ENCODE data around the gene ESPL1.
A peak's percentile ranks its signal among the peaks of the same experiment; 100 is the strongest.
"Not testable (repeated sequence)": the region's sequence is repeated elsewhere in the genome, so short reads cannot be mapped to it uniquely, and the experiment has no call there.

Gene ESPL1

DNA sequence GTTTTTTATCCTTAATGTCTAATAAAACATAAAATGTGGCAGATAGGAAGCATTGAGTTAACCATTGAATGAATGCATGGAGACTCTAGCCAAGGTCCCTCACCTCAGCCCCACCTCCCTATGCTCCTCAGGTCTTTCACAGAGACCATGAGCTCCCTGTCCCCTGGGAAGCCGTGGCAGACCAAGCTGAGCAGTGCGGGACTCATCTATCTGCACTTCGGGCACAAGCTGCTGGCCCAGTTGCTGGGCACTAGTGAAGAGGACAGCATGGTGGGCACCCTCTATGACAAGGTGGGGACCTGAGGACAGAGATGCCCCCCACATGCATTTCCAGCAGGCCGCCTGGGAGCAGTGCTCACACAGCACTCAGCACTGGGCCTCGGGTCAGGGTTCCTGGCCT is 34.8 kb downstream of the ESPL1 start:
- DNase-seq, result no peak

- no peak for DNase-seq
Observed at GRCh38 chr12:53306826-53307225, 38.7 kb downstream of the ESPL1 start.

DNA sequence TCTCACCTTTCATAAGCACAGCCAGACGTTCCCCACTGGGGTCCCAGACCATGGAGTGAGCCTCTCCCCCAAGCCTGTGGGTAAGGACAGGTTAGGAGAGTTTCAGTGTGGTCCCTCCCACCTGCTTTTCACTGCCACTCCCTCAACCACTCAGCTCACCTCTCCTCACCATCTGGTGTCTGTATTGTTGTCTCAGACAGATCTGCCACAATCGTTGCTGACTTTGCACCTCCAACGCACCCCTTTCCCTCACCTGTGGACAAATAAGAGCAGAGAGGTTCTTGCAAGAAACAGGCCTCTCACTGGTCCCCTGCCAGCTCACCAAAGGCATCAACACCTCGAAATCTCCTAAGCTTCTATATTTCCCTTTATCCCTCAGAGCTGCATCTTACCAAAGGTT is 40.2 kb downstream of the ESPL1 start:
- DNase-seq, result no peak

- DNase-seq, result peak; percentile 15 to 72
Observed at GRCh38 chr12:53313996-53314395, 45.9 kb downstream of the ESPL1 start.

GRCh38 chr12:53320352-53321195 is 52.5 kb downstream of the ESPL1 start:
- peak in 1 of 2 donors; percentile 20 for DNase-seq

- peak; percentile 27 to 30 for DNase-seq
Observed at GRCh38 chr12:53324113-53324778, 56.1 kb downstream of the ESPL1 start.

DNA sequence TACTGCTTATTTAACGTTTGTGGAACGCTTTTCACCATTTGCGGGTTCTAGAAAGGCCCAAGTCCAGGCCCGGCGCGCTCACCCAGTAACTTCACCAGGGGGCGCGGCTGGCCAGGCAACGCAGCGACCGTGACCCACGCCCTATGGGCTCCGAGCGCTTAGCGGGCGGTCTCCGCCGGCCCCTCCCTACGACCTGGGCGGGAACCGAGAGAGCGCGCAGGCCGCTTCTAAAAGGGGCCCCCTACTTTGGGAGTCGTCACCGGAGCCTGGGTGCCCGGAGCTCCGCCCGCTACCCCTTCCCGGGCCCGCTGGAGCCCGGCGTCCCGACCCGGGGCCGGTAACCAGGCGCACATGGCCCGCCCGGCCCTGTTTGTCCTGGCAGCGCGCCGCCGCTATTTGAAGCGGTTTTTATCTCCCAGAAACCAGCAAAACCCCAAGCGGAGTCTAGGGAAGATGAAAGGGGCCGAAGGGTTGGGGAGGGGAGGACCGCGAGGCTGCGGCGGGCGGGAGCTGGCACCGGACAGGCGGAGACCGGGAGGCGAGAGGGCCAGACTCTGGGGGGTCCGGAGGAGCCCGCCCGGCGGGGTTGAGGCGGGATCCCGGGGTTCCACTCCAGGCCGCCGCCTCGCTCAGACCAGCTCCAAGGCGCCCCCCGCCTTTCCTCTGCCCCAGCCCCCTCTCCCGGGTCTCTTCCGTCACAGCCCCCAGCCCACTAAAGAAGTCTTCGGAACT is 56.8 kb downstream of the ESPL1 start:
- peak; percentile 76 to 84 for DNase-seq

DNA sequence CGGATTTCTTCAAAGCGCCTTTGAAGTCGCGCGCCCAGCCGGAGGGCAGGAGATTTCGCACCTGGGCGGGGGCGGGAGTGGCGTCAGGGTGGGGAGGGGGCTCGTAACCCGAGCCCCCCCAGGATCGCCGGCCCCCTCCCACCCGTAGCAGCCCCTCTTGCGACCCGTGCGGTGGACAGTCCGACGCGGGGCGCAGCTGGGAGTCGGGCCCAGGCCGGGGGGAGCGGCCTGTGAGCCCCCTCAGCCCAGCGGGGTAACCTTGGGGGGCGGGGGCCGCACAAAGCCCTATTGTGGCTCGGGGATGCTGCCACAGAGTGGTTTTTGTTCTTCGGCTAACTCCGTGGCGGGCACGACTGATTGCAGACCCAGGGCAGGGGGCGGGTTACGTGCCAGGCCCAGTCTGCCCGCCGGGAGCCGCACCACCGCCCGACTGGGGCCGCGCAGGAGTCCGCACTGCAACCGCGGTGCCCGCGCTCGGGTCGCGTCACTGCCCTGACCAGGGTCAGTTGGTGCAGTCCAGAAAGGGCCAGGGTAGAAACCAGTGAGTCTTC is 57.5 kb downstream of the ESPL1 start:
- DNase-seq, result no peak

DNA sequence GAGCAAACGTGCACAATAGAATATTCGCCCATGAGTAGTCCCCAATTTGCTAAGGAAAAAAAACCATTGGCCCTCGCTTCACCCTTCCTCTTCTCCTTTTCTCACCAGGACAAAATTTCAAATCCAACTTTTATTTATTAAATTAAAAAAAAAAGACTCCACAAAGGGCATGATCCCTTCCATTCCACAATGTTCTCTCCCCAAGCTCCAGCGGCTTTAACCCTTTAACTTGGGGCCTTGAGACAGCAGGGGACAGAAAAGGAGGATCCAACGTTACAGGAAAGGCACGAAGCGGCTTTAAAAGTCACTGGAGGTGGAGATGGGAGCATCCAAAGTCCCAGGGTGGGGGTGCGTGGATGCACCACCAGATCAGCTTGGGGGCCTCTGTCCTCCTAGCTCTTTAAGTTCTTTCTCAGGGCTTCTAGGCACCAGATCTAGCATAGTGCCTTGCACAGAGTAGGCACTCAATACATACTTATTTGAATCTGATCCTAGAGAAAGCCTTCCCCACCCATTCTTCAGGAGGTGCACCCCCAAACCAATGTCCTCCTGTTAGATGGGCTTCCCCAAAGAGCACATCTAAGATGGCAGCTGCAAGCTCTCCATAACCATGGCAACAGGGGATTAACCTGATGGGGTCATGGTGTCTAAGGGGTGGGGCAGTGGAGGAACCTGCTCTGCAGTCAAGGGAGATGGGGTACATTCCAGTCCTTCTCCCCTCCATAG is 58.5 kb downstream of the ESPL1 start:
- no peak for DNase-seq

GRCh38 chr12:53327435-53328042 is 59.4 kb downstream of the ESPL1 start:
- peak; percentile 15 to 72 for DNase-seq

DNA sequence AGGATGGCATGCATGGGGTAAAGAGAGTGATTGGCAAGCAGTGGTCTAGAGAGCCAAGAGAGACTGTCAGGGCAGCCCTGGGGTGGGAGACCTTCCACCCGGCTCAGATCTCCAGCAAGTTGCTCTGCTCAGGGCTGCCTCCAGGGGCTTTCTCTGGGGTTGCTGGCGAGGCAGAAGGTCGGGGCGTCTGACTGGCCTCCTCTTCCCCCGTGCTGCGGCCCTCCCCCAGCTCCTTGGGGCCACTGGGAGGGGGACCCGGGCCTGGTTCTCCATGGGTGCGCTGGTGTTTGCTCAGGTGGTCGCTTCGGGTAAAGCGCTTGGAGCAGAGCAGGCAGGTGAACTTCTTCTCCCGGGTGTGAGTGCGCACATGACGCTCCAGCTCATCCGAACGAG is 59.9 kb downstream of the ESPL1 start:
- DNase-seq, result no peak

GRCh38 chr12:53330671-53331070 is 62.6 kb downstream of the ESPL1 start:
- no peak for DNase-seq

- DNase-seq, result not testable (repeated sequence)
Observed at GRCh38 chr12:53332339-53332738, 64.2 kb downstream of the ESPL1 start.

- no peak for DNase-seq
Observed at GRCh38 chr12:53332744-53333143, 64.6 kb downstream of the ESPL1 start.

- DNase-seq, result no peak
Observed at GRCh38 chr12:53333289-53333688, 65.2 kb downstream of the ESPL1 start.

GRCh38 chr12:53333845-53334244 is 65.7 kb downstream of the ESPL1 start:
- no peak for DNase-seq

GRCh38 chr12:53334822-53335221 is 66.7 kb downstream of the ESPL1 start:
- DNase-seq, result no peak

DNA sequence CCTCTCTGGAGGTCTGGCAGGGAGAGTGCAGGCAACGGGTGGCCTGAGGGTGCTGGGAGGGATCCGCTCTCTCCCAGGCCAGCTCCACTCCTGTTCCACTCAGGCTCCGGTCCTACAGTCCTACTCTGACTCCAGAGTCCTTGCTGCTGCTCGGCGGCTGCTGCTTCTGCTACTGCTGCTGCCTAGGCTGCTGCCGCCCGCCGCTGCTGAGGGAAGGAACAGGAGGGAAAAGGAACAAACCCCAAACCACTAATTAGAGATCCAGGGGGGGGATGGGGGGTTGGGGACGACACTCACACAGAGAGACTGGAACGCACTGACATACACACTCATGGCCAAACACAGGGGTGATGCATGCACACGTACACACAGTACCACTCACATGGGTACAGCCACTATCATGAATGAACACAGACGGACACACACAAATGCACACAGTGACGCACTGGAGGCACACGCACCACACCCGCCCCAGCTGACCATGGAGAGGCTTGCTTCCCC is 68.1 kb downstream of the ESPL1 start, which contains the start of gene SP7:
TSS of gene SP7 (minus strand) at position 174 of the 501 bp plus-strand sequence. CDS start 708 bp downstream, outside the sequence.
- DNase-seq, result no peak

GRCh38 chr12:53338017-53338416 is 69.9 kb downstream of the ESPL1 start:
- no peak for DNase-seq

DNA sequence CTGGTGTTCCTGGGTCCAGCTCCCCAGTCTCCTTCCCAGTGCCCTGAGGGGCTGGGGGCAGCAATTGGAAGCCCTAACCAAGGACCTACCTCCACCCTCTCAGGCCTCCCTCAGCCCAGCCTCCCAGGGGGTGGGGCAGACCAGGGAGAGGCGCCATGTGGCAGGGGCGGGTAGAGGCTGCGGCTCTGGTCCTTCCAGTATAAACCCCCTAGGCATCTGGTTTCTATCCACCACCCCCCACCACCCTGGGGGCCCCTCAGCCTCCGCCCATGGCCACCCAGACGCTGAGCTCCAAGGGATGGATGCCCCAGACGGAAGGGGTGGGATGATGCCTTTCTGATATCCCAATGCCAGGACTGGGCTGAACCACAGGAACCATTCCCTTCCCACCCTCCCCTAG is 70.8 kb downstream of the ESPL1 start:
- DNase-seq, result no peak

DNA sequence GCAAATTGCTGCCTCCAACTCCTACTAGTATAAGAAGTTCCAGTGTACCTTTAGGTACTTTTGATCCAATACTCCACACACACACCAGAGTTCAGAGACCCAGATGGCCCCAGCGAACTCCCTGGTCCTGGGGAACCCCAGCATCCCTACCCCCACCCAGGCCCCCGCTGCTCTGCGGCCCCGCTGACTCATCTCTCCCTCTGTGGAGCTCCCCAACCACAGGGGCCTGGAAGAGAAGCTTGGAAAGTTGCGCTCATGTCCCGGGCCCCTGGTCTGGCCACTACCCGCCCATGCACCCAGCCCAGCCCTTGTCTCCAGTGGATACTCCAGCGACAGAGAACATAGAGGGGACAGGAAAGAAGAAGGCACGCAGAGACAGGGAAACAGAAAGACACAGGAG is 72.3 kb downstream of the ESPL1 start:
- DNase-seq, result no peak

Measured in inflammatory macrophage treated with lipopolysaccharide for 1 hour (primary cell).